Astrocyte (in vitro differentiated cells and primary cell): ENCODE results near the gene FOXB1. TPM values are rescaled to one million over a fixed set of nuclear protein-coding genes. Genes with fewer than 3 reads are reported as not detected.

Experiments
- DNase-seq: peaks from one replicate; pipeline ENCODE4 v3.0.0-alpha.2; 2010; ENCODE audit warnings: low read depth
- FAIRE-seq: peaks from 2 replicates; lab custom pipeline; 2011; peaks lifted over from hg19 to GRCh38; lab: Jason Lieb, UNC
- H2AFZ ChIP-seq: 2 replicates; pipeline ENCODE4 v1.6.0; 2012; ENCODE audit warnings: low read depth, low read length, inconsistent platforms
- H3K27ac ChIP-seq: 2 replicates; pipeline ENCODE4 v1.5.1; 2011; ENCODE audit warnings: low read depth, low read length, inconsistent platforms
- H3K27me3 ChIP-seq: 2 replicates; pipeline ENCODE4 v1.6.0; 2011; ENCODE audit warnings: low read length, inconsistent platforms; ENCODE audit not compliant: insufficient read depth
- H3K36me3 ChIP-seq: 2 replicates; pipeline ENCODE4 v1.5.1; 2011; ENCODE audit warnings: low read length, inconsistent platforms; ENCODE audit not compliant: insufficient read depth
- H3K4me1 ChIP-seq: 2 replicates; pipeline ENCODE4 v1.5.1; 2011; ENCODE audit warnings: low read length, inconsistent platforms; ENCODE audit not compliant: insufficient read depth
- H3K4me2 ChIP-seq: 2 replicates; pipeline ENCODE4 v1.6.0; 2012; ENCODE audit warnings: low read length, inconsistent platforms
- H3K4me3 ChIP-seq: 2 replicates; pipeline ENCODE4 v1.5.1; 2011; ENCODE audit warnings: low read depth, mild to moderate bottlenecking, low read length, inconsistent platforms; ENCODE audit not compliant: insufficient read depth
- H3K79me2 ChIP-seq: 2 replicates; pipeline ENCODE4 v1.6.0; 2012; ENCODE audit warnings: mild to moderate bottlenecking, low read length, inconsistent platforms; ENCODE audit not compliant: insufficient read depth
- H3K9ac ChIP-seq: 2 replicates; pipeline ENCODE4 v1.6.0; 2012; ENCODE audit warnings: mild to moderate bottlenecking, low read length, inconsistent platforms
- H3K9me3 ChIP-seq: 2 replicates; pipeline ENCODE4 v1.5.1; 2012; ENCODE audit warnings: low read depth, mild to moderate bottlenecking, low read length, inconsistent platforms; ENCODE audit not compliant: insufficient read depth
- H4K20me1 ChIP-seq: 2 replicates; pipeline ENCODE4 v1.6.0; 2012; ENCODE audit warnings: low read length, inconsistent platforms; ENCODE audit not compliant: insufficient read depth
- H3K27ac Mint-ChIP-seq: one replicate; pipeline ENCODE4 v1.8.0; 2021; ENCODE audit warnings: mild to moderate bottlenecking, mixed read lengths; ENCODE audit not compliant: unreplicated experiment
- H3K27me3 Mint-ChIP-seq: one replicate; pipeline ENCODE4 v1.8.0; 2021; ENCODE audit warnings: low read depth, mixed read lengths; ENCODE audit not compliant: unreplicated experiment
- H3K36me3 Mint-ChIP-seq: one replicate; pipeline ENCODE4 v1.8.0; 2021; ENCODE audit warnings: low read depth, mixed read lengths; ENCODE audit not compliant: unreplicated experiment
- H3K4me1 Mint-ChIP-seq: one replicate; pipeline ENCODE4 v1.8.0; 2021; ENCODE audit warnings: low read depth, mixed read lengths; ENCODE audit not compliant: unreplicated experiment
- H3K4me3 Mint-ChIP-seq: one replicate; pipeline ENCODE4 v1.8.0; 2021; ENCODE audit warnings: mild to moderate bottlenecking, moderate library complexity, mixed read lengths; ENCODE audit not compliant: unreplicated experiment
- H3K9me3 Mint-ChIP-seq: one replicate; pipeline ENCODE4 v1.8.0; 2021; ENCODE audit warnings: mild to moderate bottlenecking, mixed read lengths; ENCODE audit not compliant: unreplicated experiment
- CTCF ChIP-seq: IDR thresholded peaks from 2 replicates; pipeline ENCODE4 v1.5.1; 2011; ENCODE audit warnings: low read depth, mild to moderate bottlenecking, inconsistent platforms, low read length, moderate library complexity; ENCODE audit not compliant: insufficient read depth
- EZH2 ChIP-seq: IDR thresholded peaks from 2 replicates; pipeline ENCODE4 v1.6.1; 2012; ENCODE audit warnings: mild to moderate bottlenecking, low read length, inconsistent platforms; ENCODE audit not compliant: insufficient read depth
- total RNA-seq: library from RNA; stranded (reverse); gene quantifications from 2 replicates; pipeline ENCODE4 v1.2.1, GENCODE V29; 2021

FOXB1 gene
- total RNA-seq, 1 donor from 2014 or later: 1.3 TPM

GRCh38 chr15:59999612-60000112 lies 4.4 kb upstream of the FOXB1 start:
- DNase-seq: no peak
- Histone ChIP-seq H3K27ac (no peak overlapping the region), H3K9me3 (no peaks in the 10 kb centered on the region), H3K79me2 (no peaks in the 10 kb centered on the region), H3K27me3 (peaks cover 97% of the 10 kb centered on the region), H3K4me1 (peaks cover 9% of the 10 kb centered on the region), H3K4me2 (no peak overlapping the region), H2AFZ (no peak overlapping the region), H3K9ac (no peak overlapping the region), H3K36me3 (no peaks in the 10 kb centered on the region), H4K20me1 (peaks cover 4% of the 10 kb centered on the region), H3K4me3 (no peak overlapping the region)
- Mint-ChIP-seq H3K36me3 (no peaks in the 10 kb centered on the region), H3K4me1 (peaks cover 10% of the 10 kb centered on the region), H3K4me3 (peak overlapping the region; percentile 45), H3K27me3 (peaks cover 82% of the 10 kb centered on the region), H3K27ac (peak overlapping the region; percentile 67), H3K9me3 (peaks cover 8% of the 10 kb centered on the region)
- FAIRE-seq: no peak
- TF ChIP-seq EZH2 (no peak), CTCF (no peak)

- FAIRE-seq (no peak), DNase-seq (no peak)
- H3K27ac Mint-ChIP-seq: peak overlapping the region; percentile 26
- peak overlapping the region; percentile 45 for H3K4me3 Mint-ChIP-seq
- H3K4me1 Mint-ChIP-seq: peaks cover 9% of the 10 kb centered on the region
- peak; percentile 69 for TF ChIP-seq EZH2
- TF ChIP-seq CTCF: no peak
- Histone ChIP-seq H3K27me3 (peaks cover 97% of the 10 kb centered on the region), H3K4me3 (no peak overlapping the region), H3K4me1 (peaks cover 14% of the 10 kb centered on the region), H3K27ac (no peak overlapping the region), H3K9ac (no peak overlapping the region), H3K79me2 (no peaks in the 10 kb centered on the region), H2AFZ (no peak overlapping the region), H3K9me3 (no peaks in the 10 kb centered on the region), H3K36me3 (no peaks in the 10 kb centered on the region), H3K4me2 (no peak overlapping the region), H4K20me1 (peaks cover 4% of the 10 kb centered on the region)
- H3K9me3 Mint-ChIP-seq: peaks cover 8% of the 10 kb centered on the region
- H3K36me3 Mint-ChIP-seq: no peaks in the 10 kb centered on the region
- peaks cover 81% of the 10 kb centered on the region for H3K27me3 Mint-ChIP-seq
Observed at GRCh38 chr15:60000113-60000823, 3.8 kb upstream of the FOXB1 start.
